Ectodermal cell (in vitro differentiated cells): ENCODE data around the gene C2orf49.

ENCODE experiments used
- H3K27ac ChIP-seq: 2 replicates; pipeline ENCODE4 v1.7.0; 2013; ENCODE audit warnings: mild to moderate bottlenecking, low read depth, low read length; ENCODE audit not compliant: insufficient read depth, poor library complexity, severe bottlenecking
- H3K27me3 ChIP-seq: 2 replicates; pipeline ENCODE4 v1.7.0; 2013; ENCODE audit warnings: mild to moderate bottlenecking, low read length; ENCODE audit not compliant: insufficient read depth, control insufficient read depth, poor library complexity, severe bottlenecking
- H3K36me3 ChIP-seq: one replicate; pipeline ENCODE4 v1.7.0; 2013; ENCODE audit warnings: low read length; ENCODE audit not compliant: control insufficient read depth, insufficient read depth
- H3K4me1 ChIP-seq: one replicate; pipeline ENCODE4 v1.7.0; 2013; ENCODE audit warnings: low read length; ENCODE audit not compliant: control insufficient read depth, insufficient read depth
- H3K4me3 ChIP-seq: 2 replicates; pipeline ENCODE4 v1.7.0; 2013; ENCODE audit warnings: low read depth, low read length, control low read depth; ENCODE audit not compliant: insufficient read depth
- H3K9me3 ChIP-seq: 2 replicates; pipeline ENCODE4 v1.7.0; 2013; ENCODE audit warnings: mild to moderate bottlenecking, low read length, moderate library complexity; ENCODE audit not compliant: control insufficient read depth
- WGBS, 2 experiments: methylation state at CpG; one replicate each; pipeline ENCODE4 v1.1.7; 2013; ENCODE audit warnings: missing lambda C conversion rate in 2 of 2; 5-methylcytosine and 5-hydroxymethylcytosine counted together

Gene C2orf49

GRCh38 chr2:105328281-105329196 lies 8.8 kb upstream of the C2orf49 start:
- no peaks in the 10 kb centered on the region for H3K9me3 ChIP-seq
- H3K27me3 ChIP-seq = no peaks in the 10 kb centered on the region
- H3K4me1 ChIP-seq = peaks cover 10% of the 10 kb centered on the region
- 80 to 83% methylated on average over 16 of the region's 16 CpGs for WGBS, 2 experiments
- no peak overlapping the region for H3K27ac ChIP-seq
- no peaks in the 10 kb centered on the region for H3K36me3 ChIP-seq
- peak overlapping the region; percentile 57 for H3K4me3 ChIP-seq

DNA sequence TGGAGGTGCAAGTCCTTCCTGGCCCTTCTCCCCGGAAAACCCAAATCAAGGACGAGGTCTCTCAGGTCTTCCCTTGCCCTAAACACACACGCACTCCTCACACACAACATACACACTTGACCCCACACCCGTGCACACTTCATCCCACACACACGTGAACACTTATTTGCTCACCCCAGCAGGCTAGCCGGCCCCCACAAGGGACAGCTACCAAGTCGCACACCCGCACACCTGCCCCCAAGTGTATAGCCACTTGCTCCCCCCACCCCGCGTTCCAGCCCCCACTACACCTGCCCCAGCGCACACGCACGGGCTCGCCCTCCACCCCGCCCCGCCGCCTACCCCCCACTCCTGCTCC lies 8.2 kb upstream of the C2orf49 start:
- Histone ChIP-seq H3K27me3 (no peaks in the 10 kb centered on the region), H3K36me3 (peaks cover 3% of the 10 kb centered on the region), H3K4me1 (peaks cover 10% of the 10 kb centered on the region), H3K4me3 (peak overlapping the region; percentile 57), H3K27ac (no peak overlapping the region), H3K9me3 (no peaks in the 10 kb centered on the region)
- 4 to 5% methylated on average over 11 to 14 of the region's 17 CpGs for WGBS, 2 experiments

DNA sequence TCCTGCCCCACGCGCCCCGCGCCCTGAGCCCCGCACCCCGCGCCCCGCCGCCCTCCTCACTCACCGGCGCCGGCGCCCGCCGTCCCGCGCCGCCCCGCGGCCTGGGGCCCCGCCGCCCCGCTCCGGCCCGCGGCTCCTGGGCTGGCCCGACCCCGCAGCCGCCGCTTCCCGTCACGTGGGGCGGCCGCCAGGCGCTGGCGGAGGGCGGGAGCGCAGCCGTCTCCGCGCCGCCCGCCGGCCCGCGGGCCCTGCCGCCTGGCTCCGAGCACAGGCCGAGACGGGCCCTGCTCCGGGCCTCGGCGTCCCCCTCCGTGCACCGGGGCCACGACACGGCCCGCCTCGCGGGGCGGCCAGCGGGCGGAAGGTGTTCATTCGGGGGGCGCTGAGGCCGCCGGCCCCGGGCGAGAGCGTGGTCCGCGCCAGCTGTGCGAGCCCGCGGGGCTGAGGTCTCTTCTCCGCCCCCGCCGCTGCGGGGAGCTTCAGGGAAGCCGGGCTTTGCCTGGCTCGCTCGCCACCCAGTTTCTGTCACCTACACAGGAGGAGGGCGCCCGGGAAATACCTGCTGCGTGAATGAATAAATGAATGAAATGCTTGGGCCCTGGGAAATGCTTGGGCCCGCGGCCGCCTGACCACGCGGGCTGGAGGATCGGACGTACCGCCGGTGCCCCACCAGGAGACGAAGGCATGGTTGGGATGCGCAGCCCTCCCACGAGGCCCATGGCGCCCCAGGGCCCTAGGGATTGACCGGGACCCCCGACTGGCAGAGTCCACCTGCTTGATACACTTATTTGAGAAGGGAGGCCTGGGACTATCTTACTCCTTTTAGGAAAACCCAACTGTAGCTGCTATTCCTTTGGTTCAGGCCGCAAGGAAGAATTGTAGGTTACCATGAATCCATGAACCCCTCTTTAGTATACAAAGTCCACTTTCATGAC lies 7.5 kb upstream of the C2orf49 start, which contains the start of gene TGFBRAP1:
Gene TGFBRAP1, minus strand, starts transcription at position 175 of the 935 bp plus-strand sequence. CDS start 21,434 bp downstream, outside the sequence.
- no peaks in the 10 kb centered on the region for H3K9me3 ChIP-seq
- H3K27me3 ChIP-seq = no peaks in the 10 kb centered on the region
- H3K36me3 ChIP-seq = peaks cover 5% of the 10 kb centered on the region
- 3 to 4% methylated on average over 101 of the region's 101 CpGs for WGBS, 2 experiments
- H3K27ac ChIP-seq = peak within 1 kb of the TSS; percentile 48
- H3K4me3 ChIP-seq = peak within 1 kb of the TSS; percentile 57
- H3K4me1 ChIP-seq = peaks cover 6% of the 10 kb centered on the region

DNA sequence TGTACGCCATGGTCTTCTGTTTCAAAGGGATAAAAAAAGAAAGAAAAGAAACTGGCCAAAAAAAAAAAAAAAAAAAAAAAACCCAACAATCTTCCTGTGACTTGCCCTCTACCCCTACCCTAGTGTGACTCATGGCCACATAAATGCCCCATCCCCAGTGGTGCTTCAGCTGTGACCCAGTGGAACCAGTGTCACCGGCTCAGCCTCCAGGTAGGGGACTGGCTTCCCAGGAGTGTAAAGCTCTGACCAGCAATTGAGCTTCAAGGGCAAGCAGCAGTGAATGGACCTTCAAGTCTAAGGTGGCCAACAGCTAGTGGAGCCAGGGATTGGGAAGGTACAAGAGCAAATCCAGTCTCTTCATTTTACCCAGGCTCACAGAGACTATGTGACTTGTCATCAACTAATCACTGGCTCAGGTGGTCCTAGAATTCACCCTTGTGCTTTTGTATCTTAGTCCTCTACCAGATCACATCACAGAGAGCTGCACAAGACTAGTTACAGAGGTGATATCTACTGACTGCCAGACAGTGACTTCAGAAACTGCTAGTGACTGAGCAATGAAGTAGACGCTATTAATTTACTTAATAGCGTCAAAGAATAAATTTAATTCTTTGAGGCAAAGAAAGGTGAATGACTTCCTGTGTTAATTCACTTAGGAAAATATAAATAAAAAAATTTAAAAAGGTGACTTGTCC lies 6.5 kb upstream of the C2orf49 start:
- H3K9me3 ChIP-seq = no peaks in the 10 kb centered on the region
- H3K4me1 ChIP-seq = no peaks in the 10 kb centered on the region
- peaks cover 5% of the 10 kb centered on the region for H3K36me3 ChIP-seq
- no peak overlapping the region for H3K27ac ChIP-seq
- no peak overlapping the region for H3K4me3 ChIP-seq
- WGBS, 2 experiments = 89 to 97% methylated on average over 4 of the region's 4 CpGs
- no peaks in the 10 kb centered on the region for H3K27me3 ChIP-seq

DNA sequence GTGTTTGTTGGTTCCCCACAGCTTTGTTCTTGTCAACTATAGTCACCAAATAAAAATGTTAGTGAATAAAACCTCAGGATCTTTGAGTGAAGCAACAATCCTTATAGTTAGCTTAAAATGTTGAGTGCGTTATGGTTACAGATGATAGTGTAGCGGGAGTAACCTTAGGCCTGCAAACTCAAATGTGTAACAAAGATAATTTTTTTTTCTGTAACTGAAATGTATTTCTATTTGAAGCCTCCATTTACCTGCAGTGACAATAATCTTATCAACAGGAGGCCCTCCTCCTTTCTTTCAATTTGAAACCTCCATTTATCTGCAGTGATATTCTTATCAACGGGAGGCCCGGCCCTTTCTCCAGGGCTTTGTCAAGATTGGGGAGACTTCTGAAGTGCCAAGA lies 3.1 kb upstream of the C2orf49 start:
- H3K4me3 ChIP-seq = no peak overlapping the region
- no peaks in the 10 kb centered on the region for H3K9me3 ChIP-seq
- 85 to 95% methylated on average over 4 of the region's 4 CpGs for WGBS, 2 experiments
- H3K27me3 ChIP-seq = no peaks in the 10 kb centered on the region
- peaks cover 5% of the 10 kb centered on the region for H3K36me3 ChIP-seq
- H3K27ac ChIP-seq = no peak overlapping the region
- peaks cover 4% of the 10 kb centered on the region for H3K4me1 ChIP-seq

DNA sequence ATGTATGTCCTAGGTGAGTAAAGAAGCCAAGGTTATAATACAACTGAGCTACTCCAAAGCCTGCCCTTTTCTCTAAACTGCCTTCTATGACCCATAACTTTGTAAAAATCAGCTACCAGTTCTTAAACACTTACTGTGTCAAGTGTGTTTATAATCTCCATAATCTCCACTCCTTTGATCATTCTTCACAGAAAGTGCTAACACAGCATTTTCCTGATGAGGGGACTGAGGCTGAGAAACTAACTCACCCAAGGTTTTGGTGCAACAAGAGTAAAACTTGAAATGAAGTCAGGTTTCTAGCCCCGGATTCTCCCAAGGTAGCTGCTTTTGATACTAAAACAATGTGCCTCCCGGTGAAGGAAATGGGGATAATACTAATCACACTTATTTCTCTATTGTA lies 1.9 kb upstream of the C2orf49 start:
- no peak overlapping the region for H3K4me3 ChIP-seq
- no peak overlapping the region for H3K27ac ChIP-seq
- no peaks in the 10 kb centered on the region for H3K27me3 ChIP-seq
- H3K4me1 ChIP-seq = peaks cover 4% of the 10 kb centered on the region
- peaks cover 5% of the 10 kb centered on the region for H3K36me3 ChIP-seq
- 100% methylated on average over 1 to 2 of the region's 2 CpGs for WGBS, 2 experiments
- no peaks in the 10 kb centered on the region for H3K9me3 ChIP-seq

- peak overlapping the region; percentile 94 for H3K4me3 ChIP-seq
- H3K36me3 ChIP-seq = peaks cover 12% of the 10 kb centered on the region
- H3K4me1 ChIP-seq = peaks cover 4% of the 10 kb centered on the region
- WGBS, 2 experiments = 1 to 4% methylated on average over 6 to 7 of the region's 7 CpGs
- H3K27ac ChIP-seq = peak overlapping the region; percentile 95
- no peaks in the 10 kb centered on the region for H3K27me3 ChIP-seq
- no peaks in the 10 kb centered on the region for H3K9me3 ChIP-seq
These were observed 586 bp upstream of the C2orf49 start for GRCh38 chr2:105336786-105337121.

DNA sequence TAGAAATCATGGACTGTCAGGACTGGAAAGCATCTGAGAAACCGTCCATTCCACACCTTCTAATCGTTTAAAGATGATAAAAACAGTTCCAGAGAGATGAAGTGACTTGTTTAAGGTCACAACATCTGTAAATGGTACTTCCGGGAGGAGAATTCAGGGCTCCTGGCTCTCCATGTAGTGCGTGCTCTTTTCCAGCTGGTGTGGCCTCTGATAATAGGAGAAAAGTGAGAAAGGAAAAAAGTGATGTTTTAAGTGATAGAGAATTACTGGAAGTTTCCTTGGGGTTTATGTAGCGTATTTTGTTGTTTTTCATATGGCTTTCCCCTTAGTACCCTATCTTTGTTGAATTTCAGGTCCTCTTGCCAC lies 663 bp downstream of the C2orf49 start:
- H3K36me3 ChIP-seq = peaks cover 23% of the 10 kb centered on the region
- H3K27ac ChIP-seq = no peak overlapping the region
- H3K4me3 ChIP-seq = peak overlapping the region; percentile 94
- no peaks in the 10 kb centered on the region for H3K9me3 ChIP-seq
- no peaks in the 10 kb centered on the region for H3K27me3 ChIP-seq
- H3K4me1 ChIP-seq = peaks cover 4% of the 10 kb centered on the region
- WGBS, 2 experiments = 13 to 14% methylated on average over 5 of the region's 5 CpGs

DNA sequence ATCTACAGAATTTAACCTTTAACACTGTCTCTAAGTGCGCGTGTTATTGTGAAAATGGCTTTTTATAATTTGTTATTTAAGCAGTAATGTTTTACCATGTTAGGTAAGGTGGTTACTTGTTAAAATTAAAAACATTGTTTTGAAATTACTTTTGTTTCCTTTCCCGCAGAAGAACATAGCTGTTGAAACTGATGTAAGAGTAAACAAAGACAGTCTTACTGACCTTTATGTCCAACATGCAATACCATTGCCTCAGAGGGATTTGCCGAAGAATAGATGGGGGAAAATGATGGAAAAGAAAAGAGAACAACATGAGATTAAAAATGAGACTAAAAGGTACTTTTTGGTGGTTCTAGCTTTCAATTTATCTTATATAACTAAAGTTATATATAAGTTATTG lies 2.1 kb downstream of the C2orf49 start:
- Histone ChIP-seq H3K27ac (no peak overlapping the region), H3K4me1 (peaks cover 4% of the 10 kb centered on the region), H3K4me3 (no peak overlapping the region), H3K27me3 (no peaks in the 10 kb centered on the region), H3K36me3 (peaks cover 23% of the 10 kb centered on the region), H3K9me3 (no peaks in the 10 kb centered on the region)
- 88 to 100% methylated on average over 2 to 4 of the region's 4 CpGs for WGBS, 2 experiments
